ENCODE data around the gene SNX11.

The SNX11 gene

GRCh38 chr17:48101012-48101720 is 6.4 kb upstream of the SNX11 start, which contains the start of gene CBX1:
TSS of gene CBX1 (minus strand) at chr17:48101478. CDS start at chr17:48077004, 24,474 bp downstream.
- H3K4me1 Mint-ChIP-seq, result peaks cover 18% of the 10 kb centered on the region
- no peak for TF ChIP-seq CTCF (IDR thresholded peaks at IDR 0.05)
- H3K9me3 Mint-ChIP-seq, result peaks cover 22% of the 10 kb centered on the region
- H3K27ac Mint-ChIP-seq, result peak within 1 kb of the TSS; percentile 99
- peaks cover 5% of the 10 kb centered on the region for H3K27me3 Mint-ChIP-seq (ENCODE audit: low read depth, poor library complexity)
- DNase-seq, result peak; percentile 90
- peak within 1 kb of the TSS; percentile 100 for H3K4me3 Mint-ChIP-seq
- H3K36me3 Mint-ChIP-seq (ENCODE audit: low read depth), result peaks cover 23% of the 10 kb centered on the region

- peaks cover 21% of the 10 kb centered on the region for H3K36me3 Mint-ChIP-seq (ENCODE audit: low read depth)
- DNase-seq, result no peak
- peaks cover 5% of the 10 kb centered on the region for H3K27me3 Mint-ChIP-seq (ENCODE audit: low read depth, poor library complexity)
- H3K4me3 Mint-ChIP-seq, result peak overlapping the region; percentile 100
- TF ChIP-seq CTCF (IDR thresholded peaks at IDR 0.05), result no peak
- peaks cover 22% of the 10 kb centered on the region for H3K9me3 Mint-ChIP-seq
- peaks cover 18% of the 10 kb centered on the region for H3K4me1 Mint-ChIP-seq
- no peak overlapping the region for H3K27ac Mint-ChIP-seq
Observed at GRCh38 chr17:48102043-48102750, 5.4 kb upstream of the SNX11 start.

- peaks cover 22% of the 10 kb centered on the region for H3K4me1 Mint-ChIP-seq
- peaks cover 5% of the 10 kb centered on the region for H3K27me3 Mint-ChIP-seq (ENCODE audit: low read depth, poor library complexity)
- no peak for TF ChIP-seq CTCF (IDR thresholded peaks at IDR 0.05)
- DNase-seq, result no peak
- peaks cover 22% of the 10 kb centered on the region for H3K9me3 Mint-ChIP-seq
- peaks cover 19% of the 10 kb centered on the region for H3K36me3 Mint-ChIP-seq (ENCODE audit: low read depth)
- no peak overlapping the region for H3K4me3 Mint-ChIP-seq
- no peak overlapping the region for H3K27ac Mint-ChIP-seq
Observed at GRCh38 chr17:48102798-48103715, 4.5 kb upstream of the SNX11 start.

GRCh38 chr17:48104440-48104839 is 3.1 kb upstream of the SNX11 start:
- Mint-ChIP-seq H3K4me1 (peaks cover 30% of the 10 kb centered on the region), H3K27ac (no peak overlapping the region), H3K27me3 (ENCODE audit: low read depth, poor library complexity) (peaks cover 5% of the 10 kb centered on the region), H3K4me3 (no peak overlapping the region), H3K9me3 (peaks cover 22% of the 10 kb centered on the region), H3K36me3 (ENCODE audit: low read depth) (peaks cover 8% of the 10 kb centered on the region)
- no peak for DNase-seq
- TF ChIP-seq CTCF (IDR thresholded peaks at IDR 0.05), result no peak

GRCh38 chr17:48106802-48107136 is 797 bp upstream of the SNX11 start:
- H3K9me3 Mint-ChIP-seq, result peaks cover 19% of the 10 kb centered on the region
- H3K4me1 Mint-ChIP-seq, result peaks cover 33% of the 10 kb centered on the region
- peaks cover 7% of the 10 kb centered on the region for H3K36me3 Mint-ChIP-seq (ENCODE audit: low read depth)
- no peak for TF ChIP-seq CTCF (IDR thresholded peaks at IDR 0.05)
- peaks cover 5% of the 10 kb centered on the region for H3K27me3 Mint-ChIP-seq (ENCODE audit: low read depth, poor library complexity)
- no peak for DNase-seq
- peak overlapping the region; percentile 92 for H3K4me3 Mint-ChIP-seq
- no peak overlapping the region for H3K27ac Mint-ChIP-seq
